ENCODE measurements around the gene PROS1.
"Not testable (repeated sequence)": the region's sequence is repeated elsewhere in the genome, so short reads cannot be mapped to it uniquely, and the experiment has no call there.

DNA sequence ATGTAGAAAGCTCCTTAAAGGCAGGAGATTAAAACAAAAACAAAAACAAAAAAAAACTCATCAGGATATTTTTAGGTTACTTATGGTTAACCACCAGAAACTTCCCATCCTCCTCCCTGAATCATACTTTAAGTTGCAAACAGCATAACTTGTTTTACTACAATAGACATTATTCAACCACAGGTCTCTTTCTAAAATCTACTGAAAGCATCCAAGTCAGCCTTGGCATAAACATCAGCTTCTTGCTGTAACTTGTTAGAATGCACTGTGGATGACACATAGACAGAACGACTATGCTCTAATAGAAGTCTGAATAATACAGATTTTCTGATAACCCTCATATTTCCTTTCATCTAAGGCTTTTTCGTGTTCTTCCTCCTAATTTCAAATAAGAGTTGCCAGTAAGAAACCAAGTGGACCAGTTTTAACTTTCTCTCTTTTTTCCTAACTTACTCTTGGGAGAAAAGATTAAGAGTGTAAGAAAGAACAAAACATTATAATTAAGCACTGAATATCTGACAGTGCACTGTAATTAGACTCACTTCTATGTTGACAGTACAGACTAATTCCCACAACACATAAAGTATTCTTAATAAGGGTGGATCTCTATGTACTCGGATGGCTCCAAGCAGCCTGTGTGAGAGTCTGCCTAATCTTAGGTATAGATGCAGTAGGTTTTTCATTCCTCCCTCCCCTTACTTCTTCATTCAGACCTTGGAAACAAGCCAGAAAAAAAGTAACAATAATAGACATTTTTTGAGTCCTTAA is 95.3 kb downstream of the PROS1 start:
- not testable (repeated sequence) for TF ChIP-seq POLR2AphosphoS5 (IDR thresholded peaks at IDR 0.05; ENCODE audit: low read depth, low read length); SPI1 (IDR thresholded peaks at IDR 0.05; ENCODE audit: low read depth, low read length); POLR2A (IDR thresholded peaks at IDR 0.05; ENCODE audit: low read depth, low read length); TAF1 (IDR thresholded peaks at IDR 0.05; ENCODE audit: low read depth, low read length); POU2F2 (IDR thresholded peaks at IDR 0.05; ENCODE audit: low read depth, low read length); PAX5 (IDR thresholded peaks at IDR 0.05; ENCODE audit: insufficient read depth, low read length, severe bottlenecking)

Data from GM12891 (cell line).